Progenitor cell of endocrine pancreas (in vitro differentiated cells): ENCODE data around the gene PSEN2. TPM values are rescaled to one million over a fixed set of nuclear protein-coding genes. Genes with fewer than 3 reads are reported as not detected.

Source experiments
- DNase-seq: peaks from one replicate; pipeline ENCODE4 v3.0.0; 2021; ENCODE audit warnings: low spot score; ENCODE audit not compliant: unreplicated experiment
- H3K27ac Mint-ChIP-seq: 2 replicates; pipeline ENCODE4 v1.8.0; 2021; ENCODE audit warnings: mild to moderate bottlenecking, moderate library complexity, mixed read lengths
- H3K27me3 Mint-ChIP-seq: 2 replicates; pipeline ENCODE4 v1.8.0; 2021; ENCODE audit warnings: mixed read lengths
- H3K36me3 Mint-ChIP-seq: 2 replicates; pipeline ENCODE4 v1.8.0; 2022; ENCODE audit warnings: mixed read lengths; ENCODE audit not compliant: insufficient read depth
- H3K4me1 Mint-ChIP-seq: 2 replicates; pipeline ENCODE4 v1.8.0; 2021; ENCODE audit warnings: low read depth, mixed read lengths
- H3K4me3 Mint-ChIP-seq: 2 replicates; pipeline ENCODE4 v1.8.0; 2021; ENCODE audit warnings: low read depth, mild to moderate bottlenecking, moderate library complexity, mixed read lengths
- H3K9me3 Mint-ChIP-seq: 2 replicates; pipeline ENCODE4 v1.8.0; 2021; ENCODE audit warnings: low read depth, mixed read lengths
- total RNA-seq: library from RNA; stranded (reverse); gene quantifications from 2 replicates; pipeline ENCODE4 v1.2.1, GENCODE V29; 2021
- TF ChIP-seq, protein P1 (sequence below): fragments of 200-600 bp; sonication (generic); IDR thresholded peaks from one replicate; pipeline ENCODE4 v1.5.0; 2021; ENCODE audit warnings: antibody characterized with exemption, mild to moderate bottlenecking; ENCODE audit not compliant: unreplicated experiment

PSEN2 gene
- total RNA-seq, 1 donor from 2014 or later = 27.5 TPM

DNA sequence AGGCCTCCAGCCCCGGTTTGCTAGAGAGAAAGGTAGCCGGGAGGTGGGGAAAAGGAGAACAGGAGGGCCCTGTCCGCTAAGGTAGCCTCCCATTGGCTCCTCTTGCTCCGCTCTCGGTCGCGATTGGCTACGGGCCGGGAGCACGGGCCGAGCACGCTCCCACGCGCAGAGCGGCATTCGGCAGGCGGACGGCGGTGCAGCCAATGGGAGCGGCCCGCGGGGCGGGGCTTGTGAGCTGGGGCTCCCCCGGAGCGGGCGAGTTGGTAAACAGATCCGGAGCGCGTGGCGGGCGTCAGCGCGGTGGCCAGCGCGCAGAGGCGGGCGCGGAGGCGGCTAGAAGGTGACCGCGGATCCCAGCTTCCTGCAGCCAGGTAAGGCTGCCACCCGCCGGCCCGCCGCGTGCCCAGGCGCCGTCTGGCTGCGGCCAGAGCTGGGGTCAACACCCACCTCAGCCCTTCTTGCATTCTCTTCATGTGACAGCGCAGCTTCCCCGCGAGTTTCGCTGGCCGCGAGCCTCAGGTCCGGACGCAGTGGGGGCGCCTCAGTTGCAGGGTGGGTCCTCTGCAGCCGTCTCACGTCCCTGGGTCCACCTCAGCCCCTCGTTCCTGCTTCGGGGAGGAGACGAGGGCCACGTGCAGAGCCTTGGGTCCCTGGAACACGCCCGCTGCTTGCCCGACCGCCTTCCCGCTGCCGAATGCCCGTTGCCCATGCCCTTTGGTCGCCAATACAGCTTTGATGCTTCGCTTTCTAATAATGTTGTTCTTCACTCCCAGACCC is 69.8 kb downstream of the PSEN2 start, which contains the start of gene COQ8A:
COQ8A (plus strand) TSS at position 266 of the 777 bp plus-strand sequence. CDS start 21,092 bp downstream, outside the sequence.
- peak within 1 kb of the TSS; percentile 96 for H3K27ac Mint-ChIP-seq
- peaks cover 4% of the 10 kb centered on the region for H3K9me3 Mint-ChIP-seq
- H3K36me3 Mint-ChIP-seq = peaks cover 10% of the 10 kb centered on the region
- peaks cover 37% of the 10 kb centered on the region for H3K4me1 Mint-ChIP-seq
- H3K4me3 Mint-ChIP-seq = peak within 1 kb of the TSS; percentile 80
- TF ChIP-seq, protein P1, sequence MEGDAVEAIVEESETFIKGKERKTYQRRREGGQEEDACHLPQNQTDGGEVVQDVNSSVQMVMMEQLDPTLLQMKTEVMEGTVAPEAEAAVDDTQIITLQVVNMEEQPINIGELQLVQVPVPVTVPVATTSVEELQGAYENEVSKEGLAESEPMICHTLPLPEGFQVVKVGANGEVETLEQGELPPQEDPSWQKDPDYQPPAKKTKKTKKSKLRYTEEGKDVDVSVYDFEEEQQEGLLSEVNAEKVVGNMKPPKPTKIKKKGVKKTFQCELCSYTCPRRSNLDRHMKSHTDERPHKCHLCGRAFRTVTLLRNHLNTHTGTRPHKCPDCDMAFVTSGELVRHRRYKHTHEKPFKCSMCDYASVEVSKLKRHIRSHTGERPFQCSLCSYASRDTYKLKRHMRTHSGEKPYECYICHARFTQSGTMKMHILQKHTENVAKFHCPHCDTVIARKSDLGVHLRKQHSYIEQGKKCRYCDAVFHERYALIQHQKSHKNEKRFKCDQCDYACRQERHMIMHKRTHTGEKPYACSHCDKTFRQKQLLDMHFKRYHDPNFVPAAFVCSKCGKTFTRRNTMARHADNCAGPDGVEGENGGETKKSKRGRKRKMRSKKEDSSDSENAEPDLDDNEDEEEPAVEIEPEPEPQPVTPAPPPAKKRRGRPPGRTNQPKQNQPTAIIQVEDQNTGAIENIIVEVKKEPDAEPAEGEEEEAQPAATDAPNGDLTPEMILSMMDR = no peak
- no peaks in the 10 kb centered on the region for H3K27me3 Mint-ChIP-seq
- DNase-seq = peak; percentile 98

DNA sequence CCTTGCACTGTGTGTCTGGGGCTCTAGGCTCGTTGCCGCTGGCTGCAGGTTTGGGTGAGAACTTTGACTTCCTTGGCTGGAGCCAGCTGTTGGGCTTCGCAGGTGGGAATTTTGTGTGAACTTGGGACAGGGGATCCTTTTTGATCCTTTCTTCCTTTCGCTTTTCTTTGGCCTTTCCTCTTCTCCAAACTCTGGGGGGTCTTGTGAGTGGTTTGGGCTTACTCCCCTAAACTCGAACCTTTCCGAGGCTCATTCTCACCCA is 70.3 kb downstream of the PSEN2 start:
- H3K4me3 Mint-ChIP-seq = peak overlapping the region; percentile 80
- TF ChIP-seq, protein P1 = no peak
- no peak for DNase-seq
- peaks cover 6% of the 10 kb centered on the region for H3K36me3 Mint-ChIP-seq
- no peaks in the 10 kb centered on the region for H3K9me3 Mint-ChIP-seq
- H3K27me3 Mint-ChIP-seq = no peaks in the 10 kb centered on the region
- H3K27ac Mint-ChIP-seq = no peak overlapping the region
- H3K4me1 Mint-ChIP-seq = peaks cover 42% of the 10 kb centered on the region

DNA sequence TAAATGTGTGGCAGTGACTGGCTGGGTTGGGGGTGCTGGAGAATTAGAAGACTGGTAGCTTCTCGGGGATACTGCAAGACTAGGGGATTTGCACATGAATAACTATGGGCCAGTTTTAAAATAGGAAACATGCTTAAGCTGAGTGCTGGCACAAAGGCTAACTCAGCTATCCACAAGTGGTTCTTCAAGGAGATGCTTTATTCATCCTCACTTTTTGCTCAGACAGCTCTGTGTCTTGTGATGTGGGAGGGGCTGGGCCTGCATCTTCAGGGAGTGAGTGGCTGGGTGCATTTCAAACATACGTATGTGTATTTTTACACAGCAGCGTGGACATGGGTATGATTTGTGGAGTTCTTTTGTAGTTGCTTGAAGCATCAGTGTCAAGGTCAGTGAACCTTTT is 72.0 kb downstream of the PSEN2 start:
- no peaks in the 10 kb centered on the region for H3K27me3 Mint-ChIP-seq
- H3K4me3 Mint-ChIP-seq = no peak overlapping the region
- no peaks in the 10 kb centered on the region for H3K9me3 Mint-ChIP-seq
- no peak for DNase-seq
- peaks cover 57% of the 10 kb centered on the region for H3K4me1 Mint-ChIP-seq
- TF ChIP-seq, protein P1 = no peak
- H3K27ac Mint-ChIP-seq = peak overlapping the region; percentile 55
- H3K36me3 Mint-ChIP-seq = peaks cover 4% of the 10 kb centered on the region

DNA sequence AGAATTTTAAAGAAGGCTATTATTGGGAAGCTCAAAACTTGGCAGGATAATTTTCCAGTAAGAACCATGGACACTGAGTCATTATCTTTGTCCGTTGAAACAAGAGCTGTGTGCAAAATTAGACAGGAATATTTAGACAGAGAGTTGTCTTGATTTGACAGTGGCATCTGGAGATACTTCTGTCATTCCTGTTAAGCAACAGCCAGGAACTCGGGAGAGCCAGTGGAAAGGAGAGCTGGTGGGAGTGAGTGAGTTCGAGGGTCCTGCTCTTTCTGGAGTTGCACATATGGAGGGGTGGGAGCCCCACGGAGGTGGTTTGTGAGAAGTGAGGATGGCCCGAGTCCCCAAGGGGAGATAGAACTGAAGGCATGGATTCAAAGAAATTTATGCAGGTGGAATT is 72.7 kb downstream of the PSEN2 start:
- Mint-ChIP-seq H3K4me3 (peak overlapping the region; percentile 5), H3K4me1 (peaks cover 55% of the 10 kb centered on the region), H3K27me3 (no peaks in the 10 kb centered on the region), H3K27ac (peak overlapping the region; percentile 71), H3K9me3 (no peaks in the 10 kb centered on the region), H3K36me3 (peaks cover 3% of the 10 kb centered on the region)
- TF ChIP-seq, protein P1 = no peak
- no peak for DNase-seq

DNA sequence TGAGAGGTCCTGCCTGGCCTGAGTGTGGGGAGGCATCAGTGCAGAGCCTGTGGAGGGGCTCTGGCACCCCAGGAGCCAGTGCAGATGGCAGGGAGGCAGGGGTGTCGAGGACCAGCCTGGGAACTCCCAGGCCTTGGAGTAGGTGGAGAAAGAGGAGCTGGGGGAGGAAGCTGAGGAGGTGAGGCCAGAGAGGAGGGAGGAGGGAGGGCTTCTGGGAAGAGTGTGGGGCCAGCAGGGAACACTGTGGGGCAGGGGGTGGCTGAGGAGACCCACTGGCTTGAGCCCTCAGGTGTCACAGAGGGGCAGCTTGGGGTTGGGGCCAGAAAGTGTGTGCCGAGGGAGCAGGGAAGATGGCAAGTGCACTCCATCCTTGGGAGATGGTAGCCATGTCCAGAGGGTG is 73.5 kb downstream of the PSEN2 start:
- no peaks in the 10 kb centered on the region for H3K27me3 Mint-ChIP-seq
- H3K4me1 Mint-ChIP-seq = peaks cover 48% of the 10 kb centered on the region
- H3K4me3 Mint-ChIP-seq = no peak overlapping the region
- TF ChIP-seq, protein P1 = no peak
- peaks cover 3% of the 10 kb centered on the region for H3K36me3 Mint-ChIP-seq
- DNase-seq = no peak
- H3K27ac Mint-ChIP-seq = peak overlapping the region; percentile 96
- no peaks in the 10 kb centered on the region for H3K9me3 Mint-ChIP-seq
